GM21390 (cell line): ENCODE measurements around the gene NR3C2.
A peak's percentile ranks its signal among the peaks of the same experiment; 100 is the strongest.

Experiments
- ATAC-seq: cut with Tn5 transposase; IDR thresholded peaks from one replicate; pipeline ENCODE4 v1.9.1; 2021; ENCODE audit not compliant: unreplicated experiment

Gene NR3C2

DNA sequence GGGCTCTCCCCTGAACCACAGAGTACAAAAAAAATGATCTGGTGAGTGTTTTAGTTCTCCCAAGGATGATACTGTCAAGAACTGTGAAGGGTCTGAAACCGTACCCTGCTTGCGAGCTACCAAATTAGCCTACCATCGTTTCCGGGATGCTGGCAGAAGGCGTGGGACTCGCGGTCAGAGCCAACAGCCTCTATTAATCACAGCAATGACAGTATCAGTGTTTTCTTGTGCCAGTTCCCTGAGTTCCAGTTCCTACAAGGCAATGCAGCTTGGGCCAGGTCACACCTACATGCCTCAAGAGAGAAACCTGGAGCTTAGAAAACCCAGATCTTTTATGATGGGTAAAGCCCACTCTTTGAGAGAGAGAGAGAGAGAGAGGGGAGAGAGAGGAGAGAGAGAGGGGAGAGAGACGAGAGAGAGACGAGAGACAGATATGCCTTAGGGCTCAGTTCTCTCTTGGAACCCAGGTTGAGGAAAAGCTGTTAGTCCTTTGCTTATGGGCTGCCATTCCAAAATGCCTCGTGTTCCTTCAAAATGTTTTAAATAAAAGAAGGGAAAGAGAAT is 382.5 kb downstream of the NR3C2 start:
- no peak for ATAC-seq

DNA sequence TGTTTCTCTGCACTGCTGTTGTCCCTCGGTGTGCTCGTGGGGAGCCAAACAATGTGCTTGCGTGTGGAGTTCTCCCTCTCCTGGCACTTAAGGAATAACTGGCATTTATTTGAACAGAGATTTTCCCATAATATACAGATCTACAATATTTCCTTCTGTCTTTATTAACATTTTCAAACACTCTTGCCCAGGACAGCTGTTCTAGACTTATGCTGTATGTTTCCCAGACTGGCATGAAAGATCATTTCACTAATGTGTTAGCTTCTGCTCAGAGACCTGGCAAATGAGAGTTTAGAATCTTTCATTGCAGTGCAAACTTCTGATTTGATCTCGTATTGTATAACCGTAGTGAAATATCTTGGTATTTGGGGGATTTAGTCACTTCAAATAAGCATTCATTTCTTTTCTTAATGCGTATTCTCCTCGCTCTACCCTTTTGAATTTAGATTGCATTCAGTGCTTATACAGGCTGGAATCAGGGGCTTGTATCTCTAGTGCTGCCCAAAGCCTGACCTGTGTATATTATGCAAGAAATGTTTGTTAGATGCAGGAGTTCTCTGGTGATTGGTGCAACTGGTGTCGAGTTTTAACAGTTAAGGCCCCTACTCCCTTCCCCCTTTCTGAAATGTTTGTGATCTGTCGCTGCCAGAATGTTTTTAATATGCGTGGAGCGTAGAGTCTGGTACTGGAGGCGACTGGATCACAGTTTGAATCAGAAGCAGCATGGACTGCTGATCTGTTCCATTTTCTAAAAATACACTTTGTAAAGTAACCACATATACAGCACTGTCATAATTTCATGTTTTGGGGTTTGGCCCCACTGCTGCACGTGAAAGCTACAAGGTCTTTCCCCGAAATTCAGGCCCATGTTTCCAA is 384.0 kb downstream of the NR3C2 start:
- ATAC-seq = no peak

DNA sequence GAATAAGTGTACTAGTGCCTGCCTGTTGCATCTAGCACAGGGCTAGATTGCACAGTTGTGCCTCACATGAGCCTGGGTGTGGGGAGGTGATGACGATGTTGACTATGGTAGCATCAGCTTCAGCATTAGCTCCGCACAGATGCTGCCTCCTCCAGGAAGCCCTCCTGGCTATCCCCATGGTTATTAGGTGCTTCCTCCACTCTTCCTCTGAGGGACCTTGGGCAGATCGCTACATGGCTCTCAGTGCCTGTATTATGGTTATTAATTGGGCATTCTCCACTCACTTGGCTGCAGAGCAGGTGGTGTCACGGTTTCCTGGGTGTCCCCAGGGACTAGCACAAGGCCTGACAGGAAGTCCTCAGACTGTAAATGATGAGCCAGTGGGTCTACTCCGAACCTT is 384.7 kb downstream of the NR3C2 start:
- peak; percentile 48 for ATAC-seq

DNA sequence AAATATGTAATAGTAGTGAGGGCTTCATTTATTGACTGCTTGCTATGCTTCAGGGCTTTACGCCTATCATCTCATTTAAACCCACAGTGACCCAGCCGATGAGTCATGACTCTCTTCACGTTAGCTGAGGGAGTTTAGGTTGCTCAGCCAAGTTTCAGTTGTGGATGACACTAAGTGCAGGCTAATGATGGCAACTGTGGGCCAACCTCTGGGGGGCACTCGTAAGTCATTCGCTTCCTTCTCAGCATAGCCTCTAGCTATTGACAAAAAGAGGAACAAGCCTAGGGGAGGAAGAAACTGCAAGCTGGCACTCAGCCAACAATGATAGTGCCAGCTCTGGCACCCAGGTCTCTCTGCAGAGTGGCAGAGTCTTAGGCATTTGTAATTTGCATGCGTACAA is 385.3 kb downstream of the NR3C2 start:
- peak; percentile 85 for ATAC-seq

GRCh38 chr4:148055844-148056243 is 386.4 kb downstream of the NR3C2 start:
- ATAC-seq = no peak

DNA sequence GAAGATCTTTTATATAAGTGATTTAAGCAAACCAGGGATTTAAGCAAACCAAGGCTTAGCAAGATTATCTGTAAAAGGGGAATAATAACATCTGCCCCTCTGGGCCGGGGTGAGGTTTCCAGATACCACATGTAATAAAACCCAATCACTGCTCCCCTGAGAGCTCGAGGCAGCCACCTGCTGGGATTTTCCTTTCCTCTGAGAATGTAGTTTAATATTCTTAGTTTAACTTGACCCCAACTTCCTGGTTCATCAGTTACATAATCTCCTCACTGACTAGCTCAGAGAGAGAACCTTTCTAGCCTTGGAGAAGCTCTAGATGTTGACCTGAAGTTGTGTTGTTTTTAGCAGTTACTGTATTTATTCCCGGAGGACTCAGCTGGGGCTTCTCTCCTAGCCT is 387.9 kb downstream of the NR3C2 start:
- ATAC-seq = no peak

- no peak for ATAC-seq
Observed at GRCh38 chr4:148053298-148054003, 388.8 kb downstream of the NR3C2 start.

DNA sequence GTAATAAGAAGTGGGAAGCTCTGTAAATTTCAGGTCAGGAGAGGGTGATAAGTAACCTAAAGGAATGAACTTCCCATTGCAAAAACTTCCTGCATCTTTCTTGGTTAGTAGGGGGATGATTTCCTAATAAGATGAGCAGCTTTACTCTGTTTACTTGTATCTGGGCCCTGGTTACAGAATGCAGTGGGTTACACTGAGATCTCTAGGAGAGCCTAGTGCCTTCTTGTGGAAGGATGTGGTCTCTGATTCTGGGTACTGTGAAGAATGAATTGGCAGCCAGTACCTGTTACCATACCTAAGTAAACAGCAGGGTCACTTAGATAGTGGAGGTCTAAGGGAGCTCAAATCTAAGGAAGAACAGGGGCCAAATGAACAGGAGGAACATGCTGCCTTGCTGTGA is 389.8 kb downstream of the NR3C2 start:
- ATAC-seq = no peak

DNA sequence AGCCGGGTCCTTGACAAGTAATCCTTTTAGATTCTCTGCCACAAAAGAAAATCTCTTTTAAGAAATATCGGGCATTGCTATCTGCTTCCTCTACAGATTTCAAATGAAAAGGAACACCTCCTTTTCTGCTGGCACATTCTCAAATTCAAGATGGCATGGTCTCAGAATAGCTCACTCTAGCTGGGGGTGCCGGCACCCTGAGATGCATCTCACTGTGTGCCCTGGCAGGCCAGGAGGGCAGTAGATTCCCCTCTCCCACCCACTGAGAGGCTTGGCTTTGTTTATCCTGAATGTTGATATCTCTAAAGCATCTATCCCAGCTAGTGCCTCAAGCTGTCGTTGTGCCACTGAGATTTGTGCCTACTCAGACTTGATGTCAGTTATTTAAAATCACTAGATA is 390.8 kb downstream of the NR3C2 start:
- ATAC-seq = no peak

DNA sequence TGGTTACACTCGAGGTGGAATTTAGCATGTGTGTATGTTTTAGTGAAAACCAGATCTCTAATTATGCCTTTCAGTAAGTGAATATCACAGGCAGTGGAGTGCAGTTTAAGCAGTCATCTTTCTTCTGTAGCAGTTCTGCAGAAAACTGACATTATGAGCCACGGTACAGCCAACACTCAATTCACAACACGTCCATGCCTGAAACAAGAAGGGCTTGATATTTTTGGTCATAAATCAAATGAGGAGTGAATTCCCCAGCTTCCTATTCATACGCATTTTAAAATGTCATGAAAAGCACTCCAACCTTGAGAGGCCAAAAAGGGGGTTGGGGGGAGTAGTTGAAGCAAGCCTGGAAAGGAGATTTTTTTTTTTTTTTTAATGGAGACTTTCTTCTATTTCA is 393.6 kb downstream of the NR3C2 start:
- no peak for ATAC-seq

GRCh38 chr4:148044912-148045352 is 397.3 kb downstream of the NR3C2 start:
- peak; percentile 96 for ATAC-seq

GRCh38 chr4:148044089-148044911 is 397.9 kb downstream of the NR3C2 start:
- ATAC-seq = no peak

- ATAC-seq = no peak
Observed at GRCh38 chr4:148041606-148042329, 400.4 kb downstream of the NR3C2 start.

DNA sequence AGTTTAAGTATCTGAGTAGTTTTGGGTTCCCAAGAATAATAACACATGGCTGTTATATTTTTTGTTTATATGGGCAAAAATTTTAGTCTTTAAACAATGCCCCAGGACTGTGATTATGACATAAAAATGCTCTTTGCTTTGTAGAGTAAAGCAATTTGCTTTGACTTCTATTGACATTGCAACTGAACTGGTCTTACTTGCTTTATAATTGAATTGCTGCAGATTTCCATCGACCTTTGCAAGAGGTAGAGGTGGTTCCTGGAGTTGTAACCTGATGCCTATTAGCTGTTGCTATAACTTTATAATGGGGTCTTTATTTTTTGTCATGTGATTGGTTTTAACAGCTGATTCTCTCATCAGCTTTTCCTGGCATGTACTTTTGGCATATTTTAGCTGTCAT is 407.4 kb downstream of the NR3C2 start:
- ATAC-seq = no peak

DNA sequence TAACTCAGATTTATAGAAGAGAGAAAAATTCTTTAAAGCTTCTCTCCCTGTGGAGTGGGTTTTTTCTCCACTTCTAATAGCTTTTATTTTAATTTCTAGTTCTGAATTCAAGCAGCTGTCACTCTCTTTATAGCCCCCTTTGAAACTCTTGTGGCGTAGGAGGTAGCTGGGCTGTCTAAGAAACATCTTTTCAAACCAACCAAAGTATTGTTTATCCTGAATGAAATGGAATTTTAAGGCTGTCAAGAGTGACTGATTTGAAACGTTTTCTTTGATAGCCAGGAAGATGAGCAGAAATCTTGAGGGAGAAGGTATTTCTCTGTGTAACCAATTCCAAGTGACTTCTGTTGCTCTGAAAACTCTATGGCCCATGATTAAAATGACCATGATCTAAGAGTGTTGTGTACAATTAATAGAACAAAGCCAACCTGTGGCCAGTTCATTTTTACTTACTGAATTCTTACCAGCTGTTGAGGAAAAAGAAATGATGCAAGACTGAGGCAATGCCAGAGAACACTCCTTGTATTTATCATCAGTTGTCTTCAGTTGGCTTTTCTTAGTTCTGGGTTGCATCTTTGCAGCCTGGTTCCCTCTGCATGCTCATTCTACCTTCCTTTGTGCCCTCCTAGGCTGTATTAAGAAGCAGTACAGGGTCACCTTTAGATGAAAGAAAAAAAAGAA is 411.9 kb downstream of the NR3C2 start:
- no peak for ATAC-seq

- ATAC-seq = no peak
Observed at GRCh38 chr4:148029781-148030180, 412.4 kb downstream of the NR3C2 start.
